Fibroblast of mammary gland (primary cell): ENCODE measurements around the gene KCNK18.

ENCODE experiments used
- DNase-seq: peaks from one replicate; pipeline ENCODE4 v3.0.0-alpha.2; 2010; ENCODE audit warnings: low read depth
- H3K4me3 ChIP-seq: 2 replicates; pipeline ENCODE4 v1.5.1; 2011; ENCODE audit warnings: low read depth, mild to moderate bottlenecking, low read length, moderate library complexity; ENCODE audit not compliant: control insufficient read depth
- CTCF ChIP-seq: conservative IDR thresholded peaks from 2 replicates; pipeline ENCODE4 v1.5.1; 2011; ENCODE audit warnings: low read depth, low read length, inconsistent platforms; ENCODE audit not compliant: control insufficient read depth, insufficient read depth

Gene KCNK18

GRCh38 chr10:117218654-117219053 lies 21.4 kb downstream of the KCNK18 start:
- DNase-seq, result no peak
- no peak for TF ChIP-seq CTCF
- no peak overlapping the region for H3K4me3 ChIP-seq

GRCh38 chr10:117221156-117221711 lies 23.9 kb downstream of the KCNK18 start:
- TF ChIP-seq CTCF, result no peak
- DNase-seq, result peak; percentile 31
- H3K4me3 ChIP-seq, result no peak overlapping the region

- H3K4me3 ChIP-seq, result no peak overlapping the region
- no peak for DNase-seq
- no peak for TF ChIP-seq CTCF
These were observed 25.3 kb downstream of the KCNK18 start for GRCh38 chr10:117222552-117222951.

- TF ChIP-seq CTCF, result no peak
- DNase-seq, result no peak
- H3K4me3 ChIP-seq, result no peak overlapping the region
These were observed 25.8 kb downstream of the KCNK18 start for GRCh38 chr10:117222976-117223692.

- H3K4me3 ChIP-seq, result no peak overlapping the region
- no peak for DNase-seq
- no peak for TF ChIP-seq CTCF
These were observed 26.6 kb downstream of the KCNK18 start for GRCh38 chr10:117223693-117224430.

GRCh38 chr10:117224881-117225280 lies 27.6 kb downstream of the KCNK18 start:
- no peak for TF ChIP-seq CTCF
- no peak for DNase-seq
- H3K4me3 ChIP-seq, result no peak overlapping the region
